Left ventricle myocardium superior (tissue), 1 donor: ENCODE data around the gene ZBTB40. TPM values are rescaled to one million over a fixed set of nuclear protein-coding genes. Genes with fewer than 3 reads are reported as not detected.

Source experiments
- ATAC-seq: fragments of 200-7000 bp; cut with Tn5 transposase; one replicate; pipeline ENCODE4 v1.9.1; 2020; ENCODE audit warnings: mild to moderate bottlenecking, moderate library complexity
- DNase-seq: peaks from one replicate; pipeline ENCODE4 v3.0.0-alpha.2; 2020
- intact Hi-C: fragments of 100-400 bp; cut with micrococcal nuclease; formaldehyde crosslinking; loops from one replicate; pipeline ENCODE4 v1.11.0; 2022
- total RNA-seq: library from RNA; stranded (reverse); fragmentation: NEBNext Ultra II Directional; extraction: Animal tissue kit (Norgen Biotek cat#: 25700); gene quantifications from one replicate; pipeline ENCODE4 v1.2.1, GENCODE V29; 2021
- donor health status: DM: no; HTN: yes; CAD: no; lungs with severe emphysema.

ZBTB40 gene
- total RNA-seq, 1 donor from 2014 or later = 18.4 TPM

- intact Hi-C loops = no loop called here
Observed at GRCh38 chr1:22524481-22524880, 72.8 kb downstream of the ZBTB40 start.

GRCh38 chr1:22525211-22525610, 73.6 kb downstream of the ZBTB40 start:
- no peak for ATAC-seq
- no peak for DNase-seq
- intact Hi-C loops = no loop called here

More at GRCh38 chr1:22524481-22524880, 72.8 kb downstream of the ZBTB40 start:
- ATAC-seq (no peak), DNase-seq (no peak)

GRCh38 chr1:22525646-22526045, 74.0 kb downstream of the ZBTB40 start:
- ATAC-seq (no peak), DNase-seq (no peak)
- intact Hi-C loops = no loop called here

GRCh38 chr1:22526098-22526497, 74.4 kb downstream of the ZBTB40 start:
- DNase-seq (no peak), ATAC-seq (no peak)
- intact Hi-C loops = no loop called here

- intact Hi-C loops = no loop called here
- ATAC-seq (no peak), DNase-seq (no peak)
Observed at GRCh38 chr1:22526677-22527076, 75.0 kb downstream of the ZBTB40 start.

- DNase-seq = no peak
- no peak for ATAC-seq
- intact Hi-C loops = no loop called here
Observed at GRCh38 chr1:22527122-22527521, 75.5 kb downstream of the ZBTB40 start.

- no peak for ATAC-seq
- intact Hi-C loops = no loop called here
- DNase-seq = no peak
Observed at GRCh38 chr1:22527555-22528296, 76.1 kb downstream of the ZBTB40 start.

- intact Hi-C loops = no loop called here
- DNase-seq (no peak), ATAC-seq (no peak)
Observed at GRCh38 chr1:22528451-22528850, 76.8 kb downstream of the ZBTB40 start.

GRCh38 chr1:22529901-22530621, 78.4 kb downstream of the ZBTB40 start:
- intact Hi-C loops = no loop called here

GRCh38 chr1:22530715-22531114, 79.1 kb downstream of the ZBTB40 start:
- peak; percentile 9 for ATAC-seq
- intact Hi-C loops = no loop called here
- no peak for DNase-seq

More at GRCh38 chr1:22529901-22530621, 78.4 kb downstream of the ZBTB40 start:
- DNase-seq = no peak
- peak; percentile 75 for ATAC-seq

- intact Hi-C loops = no loop called here
- DNase-seq (no peak), ATAC-seq (peak; percentile 37)
Observed at GRCh38 chr1:22531251-22531650, 79.6 kb downstream of the ZBTB40 start.

- DNase-seq = no peak
- ATAC-seq = no peak
Observed at GRCh38 chr1:22533244-22533895, 81.7 kb downstream of the ZBTB40 start.

GRCh38 chr1:22534951-22535350, 83.3 kb downstream of the ZBTB40 start:
- DNase-seq = no peak
- ATAC-seq = no peak
- intact Hi-C loops = no loop called here

More at GRCh38 chr1:22533244-22533895, 81.7 kb downstream of the ZBTB40 start:
- intact Hi-C loops = no loop called here

- DNase-seq (no peak), ATAC-seq (no peak)
- intact Hi-C loops = no loop called here
Observed at GRCh38 chr1:22535399-22535798, 83.7 kb downstream of the ZBTB40 start.

- no peak for DNase-seq
- peak; percentile 29 for ATAC-seq
- intact Hi-C loops = no loop called here
Observed at GRCh38 chr1:22536506-22536905, 84.9 kb downstream of the ZBTB40 start.

- no peak for DNase-seq
- intact Hi-C loops = no loop called here
Observed at GRCh38 chr1:22537441-22538139, 85.9 kb downstream of the ZBTB40 start.

GRCh38 chr1:22539510-22540118, 88.0 kb downstream of the ZBTB40 start:
- intact Hi-C loops = no loop called here
- ATAC-seq (no peak), DNase-seq (no peak)

More at GRCh38 chr1:22537441-22538139, 85.9 kb downstream of the ZBTB40 start:
- ATAC-seq = peak; percentile 29

- intact Hi-C loops = no loop called here
- ATAC-seq (no peak), DNase-seq (no peak)
Observed at GRCh38 chr1:22540337-22540736, 88.7 kb downstream of the ZBTB40 start.

- ATAC-seq (no peak), DNase-seq (no peak)
- intact Hi-C loops = no loop called here
Observed at GRCh38 chr1:22542886-22543285, 91.2 kb downstream of the ZBTB40 start.
